Ecto neural progenitor cell (in vitro differentiated cells): ENCODE data around the gene EFCAB11.

Experiments used
- DNase-seq: peaks from one replicate; pipeline ENCODE4 v3.0.0-alpha.2; 2018; ENCODE audit warnings: low spot score

Gene EFCAB11

GRCh38 chr14:89866458-89866857, 88.1 kb downstream of the EFCAB11 start:
- no peak for DNase-seq

- no peak for DNase-seq
Observed at GRCh38 chr14:89865153-89865552, 89.4 kb downstream of the EFCAB11 start.

GRCh38 chr14:89862856-89863255, 91.7 kb downstream of the EFCAB11 start:
- DNase-seq = no peak

GRCh38 chr14:89861630-89862029, 92.9 kb downstream of the EFCAB11 start:
- no peak for DNase-seq

GRCh38 chr14:89858089-89858488, 96.4 kb downstream of the EFCAB11 start:
- DNase-seq = no peak

GRCh38 chr14:89856871-89857345, 97.6 kb downstream of the EFCAB11 start:
- no peak for DNase-seq

GRCh38 chr14:89855961-89856656, 98.4 kb downstream of the EFCAB11 start:
- no peak for DNase-seq

- no peak for DNase-seq
Observed at GRCh38 chr14:89853936-89854693, 100.4 kb downstream of the EFCAB11 start.

- no peak for DNase-seq
Observed at GRCh38 chr14:89851106-89851505, 103.4 kb downstream of the EFCAB11 start.

GRCh38 chr14:89849931-89850330, 104.6 kb downstream of the EFCAB11 start:
- DNase-seq = no peak

- DNase-seq = no peak
Observed at GRCh38 chr14:89848165-89848564, 106.4 kb downstream of the EFCAB11 start.

GRCh38 chr14:89845346-89845745, 109.2 kb downstream of the EFCAB11 start:
- no peak for DNase-seq

GRCh38 chr14:89844508-89844907, 110.0 kb downstream of the EFCAB11 start:
- no peak for DNase-seq

GRCh38 chr14:89842837-89843236, 111.7 kb downstream of the EFCAB11 start:
- no peak for DNase-seq

- DNase-seq = no peak
Observed at GRCh38 chr14:89841851-89842250, 112.7 kb downstream of the EFCAB11 start.

- no peak for DNase-seq
Observed at GRCh38 chr14:89836830-89837469, 117.6 kb downstream of the EFCAB11 start.

- DNase-seq = no peak
Observed at GRCh38 chr14:89833661-89834060, 120.9 kb downstream of the EFCAB11 start.

GRCh38 chr14:89833120-89833532, 121.4 kb downstream of the EFCAB11 start:
- no peak for DNase-seq

GRCh38 chr14:89828471-89829165, 125.9 kb downstream of the EFCAB11 start:
- no peak for DNase-seq

- DNase-seq = no peak
Observed at GRCh38 chr14:89827265-89827664, 127.3 kb downstream of the EFCAB11 start.

- DNase-seq = no peak
Observed at GRCh38 chr14:89826596-89826995, 127.9 kb downstream of the EFCAB11 start.

- DNase-seq = no peak
Observed at GRCh38 chr14:89823743-89824142, 130.8 kb downstream of the EFCAB11 start.
